Activated CD4-positive, alpha-beta T cell treated with anti-CD3 and anti-CD28 coated beads for 1 hour (primary cell): Measurements from ENCODE around the gene PLPPR1.
"Not testable (repeated sequence)": the region's sequence is repeated elsewhere in the genome, so short reads cannot be mapped to it uniquely, and the experiment has no call there.

ENCODE experiments used
- DNase-seq: peaks from one replicate; pipeline ENCODE4 v3.0.0-alpha.2; 2020

Gene PLPPR1

GRCh38 chr9:101028346-101029314, at the start of gene PLPPR1:
PLPPR1 (plus strand) TSS chr9:101028727.
- no peak for DNase-seq

- no peak for DNase-seq
Observed at GRCh38 chr9:100989731-100990130, 38.8 kb upstream of the PLPPR1 start.

GRCh38 chr9:100990605-100991381, 37.7 kb upstream of the PLPPR1 start:
- DNase-seq = no peak

DNA sequence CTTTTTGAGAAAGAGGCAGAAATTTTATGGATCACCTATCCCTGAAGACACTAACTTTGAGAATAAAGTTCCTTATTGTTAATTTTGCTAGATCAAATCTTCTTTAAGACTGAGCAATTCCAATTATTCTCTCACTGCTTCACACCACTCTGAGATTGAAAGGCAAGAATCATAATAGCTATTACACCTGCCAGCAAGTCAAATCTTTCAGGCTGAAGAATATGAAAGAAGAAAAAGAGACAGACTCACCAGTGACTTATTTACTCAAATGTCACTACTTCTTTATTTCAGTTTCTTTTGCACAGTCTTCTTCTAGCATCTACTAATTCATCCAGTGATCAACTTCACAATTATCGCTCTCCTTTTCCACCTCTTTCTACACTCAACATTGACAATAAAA, 35.9 kb upstream of the PLPPR1 start:
- no peak for DNase-seq

- no peak for DNase-seq
Observed at GRCh38 chr9:100999906-101000544, 28.5 kb upstream of the PLPPR1 start.

DNA sequence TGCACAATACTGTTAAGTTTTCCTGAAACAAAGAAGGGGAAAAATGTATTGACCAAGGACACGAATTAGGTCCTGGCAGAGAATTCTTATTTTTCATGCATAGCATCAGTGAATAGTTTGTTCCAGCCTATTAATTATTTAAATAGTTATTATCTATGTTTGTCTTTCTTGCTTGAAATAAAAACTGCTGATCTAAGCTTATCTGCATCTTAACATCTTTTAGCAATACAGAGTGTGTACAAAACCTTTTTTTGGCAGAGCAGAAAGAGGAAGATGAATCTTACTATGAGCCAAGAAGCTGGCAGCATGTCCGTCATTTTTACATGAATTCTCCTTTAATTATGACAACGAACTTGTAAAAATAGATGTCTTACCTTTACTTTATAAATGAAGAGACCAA, 23.3 kb upstream of the PLPPR1 start:
- no peak for DNase-seq

- no peak for DNase-seq
Observed at GRCh38 chr9:101014566-101014965, 14.0 kb upstream of the PLPPR1 start.

- DNase-seq = no peak
Observed at GRCh38 chr9:101018467-101018866, 10.1 kb upstream of the PLPPR1 start.

GRCh38 chr9:101022704-101023103, 5.8 kb upstream of the PLPPR1 start:
- DNase-seq = no peak

DNA sequence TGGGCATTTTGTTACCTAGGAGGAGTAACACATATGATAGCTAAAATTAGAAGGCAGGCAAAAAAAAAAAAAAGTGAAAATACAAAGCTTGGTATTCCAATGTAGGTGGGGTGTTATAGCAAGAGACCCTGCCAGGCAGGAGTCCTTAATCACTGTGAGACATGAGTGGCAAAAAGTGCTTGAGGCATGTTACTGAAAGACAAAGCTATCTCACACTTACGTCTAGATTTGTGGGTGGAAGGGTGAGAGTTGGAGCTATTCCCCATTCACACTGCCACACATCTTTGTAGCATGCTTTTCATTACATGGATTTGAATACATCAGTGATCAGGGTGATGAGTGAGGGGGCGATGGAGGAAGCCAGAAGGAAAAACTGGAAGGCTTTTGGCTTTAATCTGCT, 2.6 kb upstream of the PLPPR1 start:
- no peak for DNase-seq

DNA sequence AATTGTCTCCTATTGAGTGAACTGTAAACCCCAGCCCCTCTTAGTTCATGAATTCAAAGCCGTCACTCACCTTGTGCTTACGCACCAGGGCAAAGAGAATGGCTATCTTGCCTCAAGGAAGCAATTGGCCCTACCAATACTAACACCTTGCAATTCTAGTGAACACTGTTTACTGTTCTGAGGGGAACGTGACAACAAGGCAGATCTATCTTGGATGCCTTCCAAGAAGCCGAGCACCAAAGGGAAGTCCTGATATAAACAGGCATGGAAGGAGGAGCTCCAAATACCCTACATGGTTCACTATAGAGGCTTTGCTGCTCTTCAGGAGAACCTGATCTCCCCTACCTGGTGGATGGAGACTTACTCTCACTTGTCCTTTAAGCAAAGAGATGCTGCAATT, 1.7 kb upstream of the PLPPR1 start:
- DNase-seq = no peak

- no peak for DNase-seq
Observed at GRCh38 chr9:101027236-101027635, 1.3 kb upstream of the PLPPR1 start.

GRCh38 chr9:101027733-101028345, 688 bp upstream of the PLPPR1 start:
- DNase-seq = no peak

DNA sequence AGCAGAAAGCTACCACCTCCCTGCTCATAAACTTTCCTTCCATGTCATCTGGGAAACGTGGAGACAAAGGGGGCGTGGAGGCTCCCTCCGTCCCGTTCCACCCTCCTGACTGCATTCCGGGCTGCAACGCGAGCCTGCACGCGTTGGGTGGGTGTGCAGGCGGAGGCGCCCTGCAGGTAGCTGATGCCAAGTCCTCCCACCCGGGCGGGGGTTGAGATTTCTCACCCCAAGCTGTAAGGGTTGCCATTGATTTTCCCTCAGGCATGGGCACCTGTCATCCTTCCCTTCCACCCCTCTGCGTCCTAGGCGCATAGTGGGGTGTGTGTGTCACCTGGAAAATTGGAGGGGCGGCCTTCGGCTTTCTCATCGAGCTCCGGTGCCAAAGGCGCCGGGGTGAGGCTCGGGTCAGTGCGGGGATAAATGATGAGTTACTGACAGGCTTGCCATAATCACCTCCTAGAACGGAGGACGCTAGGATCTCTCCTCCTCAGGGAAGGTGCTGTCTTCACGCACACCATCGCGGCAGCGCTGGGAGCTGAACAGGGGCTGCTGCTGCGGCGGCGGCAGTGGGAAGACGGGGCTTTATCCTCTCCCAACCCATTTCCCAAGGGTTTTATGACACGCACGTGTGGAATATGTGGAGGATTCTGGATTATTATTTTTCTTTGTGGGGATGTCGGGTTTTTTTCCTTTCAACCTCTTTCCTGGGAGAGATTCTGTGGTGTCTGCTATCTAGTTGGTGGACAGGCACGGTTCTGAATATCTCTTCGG, 973 bp downstream of the PLPPR1 start:
- DNase-seq = no peak

GRCh38 chr9:101030086-101030391, 1.5 kb downstream of the PLPPR1 start:
- no peak for DNase-seq

DNA sequence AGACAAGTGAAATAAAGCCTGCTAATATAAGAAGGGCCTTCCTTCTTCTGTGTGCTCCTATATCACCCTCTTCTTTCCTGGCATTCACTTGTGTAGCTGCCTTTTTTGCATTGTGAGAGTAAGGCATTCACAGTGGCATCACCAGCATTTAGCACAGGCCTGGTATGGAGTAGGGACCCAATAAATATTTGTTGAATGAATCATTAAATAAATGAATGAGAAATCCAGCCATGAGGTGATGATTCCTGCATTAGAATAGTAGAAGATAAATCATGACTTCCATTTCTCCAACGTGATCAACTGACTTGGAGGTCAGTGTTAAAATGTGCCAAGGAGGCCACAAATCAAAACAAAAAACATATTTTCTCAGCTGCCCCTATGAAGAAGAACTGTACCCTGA, 3.9 kb downstream of the PLPPR1 start:
- DNase-seq = no peak

GRCh38 chr9:101034222-101034621, 5.7 kb downstream of the PLPPR1 start:
- no peak for DNase-seq

DNA sequence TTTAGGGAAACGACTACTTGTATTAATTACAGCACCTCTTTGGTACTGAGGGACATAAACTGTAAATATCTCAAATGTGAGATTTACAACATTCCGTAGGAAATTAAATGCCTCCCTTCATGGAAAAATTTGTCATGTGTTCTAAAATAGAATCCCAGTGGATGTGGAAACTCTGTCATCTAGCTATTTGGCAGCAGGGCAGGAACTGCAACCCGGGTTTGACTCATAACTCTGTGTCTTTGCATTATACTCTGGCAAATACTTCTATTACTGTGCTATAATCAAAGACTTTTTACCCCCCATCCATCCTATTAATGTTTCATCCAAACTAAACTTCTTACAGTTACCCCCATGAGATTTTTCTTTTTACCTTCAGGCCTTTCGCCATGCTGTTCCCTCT, 6.6 kb downstream of the PLPPR1 start:
- DNase-seq = no peak

- no peak for DNase-seq
Observed at GRCh38 chr9:101037430-101037829, 8.9 kb downstream of the PLPPR1 start.

GRCh38 chr9:101038488-101038887, 10.0 kb downstream of the PLPPR1 start:
- no peak for DNase-seq

GRCh38 chr9:101039581-101039980, 11.1 kb downstream of the PLPPR1 start:
- DNase-seq = not testable (repeated sequence)

GRCh38 chr9:101047848-101048397, 19.4 kb downstream of the PLPPR1 start:
- no peak for DNase-seq
